Measurements from ENCODE around the gene HOXC9.

- TF ChIP-seq POLR2A (IDR thresholded peaks at IDR 0.05; ENCODE audit: control extremely low read depth in 1 of 2, low read depth in 2 of 2, low read length in 2 of 2) (no peak), CTCF (IDR thresholded peaks at IDR 0.05; ENCODE audit: control extremely low read depth in 1 of 3, insufficient read depth in 1 of 3, low read depth in 1 of 3, low read length in 3 of 3) (no peak), ZNF274 (IDR thresholded peaks at IDR 0.05; ENCODE audit: borderline replicate concordance, extremely low read depth, low read length) (no peak), TEAD4 (IDR thresholded peaks at IDR 0.05; ENCODE audit: low read depth, low read length) (no peak), TCF12 (IDR thresholded peaks at IDR 0.05; ENCODE audit: low read depth, low read length) (no peak), TAF1 (IDR thresholded peaks at IDR 0.05; ENCODE audit: low read depth, low read length) (no peak), EP300 (IDR thresholded peaks at IDR 0.05; ENCODE audit: borderline replicate concordance in 1 of 2, low read depth in 2 of 2, low read length in 2 of 2) (no peak), POLR2AphosphoS5 (IDR thresholded peaks at IDR 0.05; ENCODE audit: low read depth, low read length) (no peak), YY1 (IDR thresholded peaks at IDR 0.05; ENCODE audit: low read depth, low read length) (no peak), MAFK (IDR thresholded peaks at IDR 0.05; ENCODE audit: low read depth, low read length) (no peak)
- TF ChIP-seq, protein P1, sequence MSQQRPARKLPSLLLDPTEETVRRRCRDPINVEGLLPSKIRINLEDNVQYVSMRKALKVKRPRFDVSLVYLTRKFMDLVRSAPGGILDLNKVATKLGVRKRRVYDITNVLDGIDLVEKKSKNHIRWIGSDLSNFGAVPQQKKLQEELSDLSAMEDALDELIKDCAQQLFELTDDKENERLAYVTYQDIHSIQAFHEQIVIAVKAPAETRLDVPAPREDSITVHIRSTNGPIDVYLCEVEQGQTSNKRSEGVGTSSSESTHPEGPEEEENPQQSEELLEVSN (IDR thresholded peaks at IDR 0.05): no peak
Measured at GRCh38 chr12:54004841-54005530, 5.0 kb downstream of the HOXC9 start.
